ENCODE measurements around the gene SEMA7A. TPM values are rescaled to one million over a fixed set of nuclear protein-coding genes. Genes with fewer than 3 reads are reported as not detected.

The SEMA7A gene
- total and polyA plus RNA-seq, 2 of the 4 experiments (the other 2 are of a cell fraction) = 30.5 to 87.3 TPM

GRCh38 chr15:74417225-74417624 is 16.5 kb downstream of the SEMA7A start:
- TF ChIP-seq RCOR1 (IDR thresholded peaks at IDR 0.05; ENCODE audit: insufficient replicate concordance, low read length) (no peak), CEBPB (IDR thresholded peaks at IDR 0.05; ENCODE audit: low read depth, low read length) (no peak), FOS (IDR thresholded peaks at IDR 0.05; ENCODE audit: low read depth, low read length) (peak; percentile 68)
- H2BK5ac ChIP-seq (ENCODE audit: low read depth, low read length, poor library complexity, severe bottlenecking) = peak overlapping the region; percentile 48
- H3K4me3 ChIP-seq (ENCODE audit: insufficient read depth, low read depth, low read length) = no peak overlapping the region
- no peak overlapping the region; the same call in 1 of the 2 replicates for H3K27ac ChIP-seq (ENCODE audit: insufficient read depth, low read length)
- H3K79me1 ChIP-seq (ENCODE audit: low read depth in 1 of 2, low read length in 2 of 2) = peaks cover 23 to 80% of the 10 kb centered on the region in 2 experiments
- peak overlapping the region; percentile 31; the same call in 1 of the 2 replicates for H3K14ac ChIP-seq (replicated peaks; ENCODE audit: low read depth, low read length)
- peak; percentile 41; the same call in 1 of the 2 replicates for ATAC-seq (ENCODE audit: low read depth)
- H2AK5ac ChIP-seq (ENCODE audit: low read depth, low read length) = peak overlapping the region; percentile 70
- peak overlapping the region; percentile 26 to 35; a peak in 3 of 4 replicates for H4K8ac ChIP-seq (ENCODE audit: low read depth in 2 of 2, low read length in 2 of 2)
- DNase-seq = peak; percentile 83
- H4K91ac ChIP-seq (ENCODE audit: insufficient read depth, low read depth, low read length) = peak overlapping the region; percentile 49; the same call in 1 of the 2 replicates
- dilution Hi-C loops (cut with HindIII; ENCODE audit: low sequenced_read_pairs, unreplicated experiment) (no loop called here), intact Hi-C loops (cut with micrococcal nuclease) (no loop called here), in situ Hi-C loops (cut with MboI; ENCODE audit: low sequenced_read_pairs) (no loop called here)
- no peak overlapping the region for H3K23ac ChIP-seq (ENCODE audit: low read depth, low read length)
- POLR2A ChIA-PET (ENCODE audit: unreplicated experiment) = no interaction called here
- no peak overlapping the region for H3K9ac ChIP-seq (ENCODE audit: low read depth, low read length)
- H3K27me3 ChIP-seq (ENCODE audit: control insufficient read depth, insufficient read depth, low read length) = no peaks in the 10 kb centered on the region
- H2AK9ac ChIP-seq (replicated peaks; ENCODE audit: low read depth, low read length, poor library complexity) = peak overlapping the region; percentile 73
- no peaks in the 10 kb centered on the region for H3K9me3 ChIP-seq (ENCODE audit: control insufficient read depth, insufficient read depth, low read length)
- peaks cover 28% of the 10 kb centered on the region for H3K9me1 ChIP-seq (ENCODE audit: insufficient read depth, low read length)
- peak overlapping the region; percentile 3; the same call in 1 of the 2 replicates for H3K4ac ChIP-seq (ENCODE audit: low read depth, low read length)
- peaks cover 27% of the 10 kb centered on the region for H3K4me1 ChIP-seq (ENCODE audit: control insufficient read depth, insufficient read depth, low read length)
- no TSS peak for BruUV-seq (replicated peaks)
- no peak overlapping the region for H2BK20ac ChIP-seq (ENCODE audit: low read depth, low read length)
- no peak overlapping the region for H4K5ac ChIP-seq (ENCODE audit: low read depth, low read length)
- no peaks in the 10 kb centered on the region for H4K20me1 ChIP-seq (ENCODE audit: insufficient read depth, low read length)
- peaks cover 7% of the 10 kb centered on the region for H3K36me3 ChIP-seq (ENCODE audit: control insufficient read depth, insufficient read depth, low read length)
- no CpG with 5 or more reads among the region's 13 CpGs for WGBS, 2 experiments (ENCODE audit: extremely low coverage in 2 of 2, insufficient read length in 1 of 2)
- peak overlapping the region; percentile 51 for H2AFZ ChIP-seq (replicated peaks; ENCODE audit: low read length, poor library complexity)
- CTCF ChIA-PET = no interaction called here
- H2BK120ac ChIP-seq (ENCODE audit: low read depth, low read length) = no peak overlapping the region; the same call in 1 of the 2 replicates
- H3K4me2 ChIP-seq (ENCODE audit: low read depth, low read length) = no peak overlapping the region
- no peak overlapping the region for H3K18ac ChIP-seq (ENCODE audit: low read depth, low read length)
- H3K56ac ChIP-seq (ENCODE audit: extremely low read depth, insufficient read depth, low read length) = no peak overlapping the region
- H2BK15ac ChIP-seq (ENCODE audit: low read depth, low read length) = no peak overlapping the region
